ENCODE data around the gene ECSIT.
"Not testable (repeated sequence)": the region's sequence is repeated elsewhere in the genome, so short reads cannot be mapped to it uniquely, and the experiment has no call there.

Gene ECSIT

DNA sequence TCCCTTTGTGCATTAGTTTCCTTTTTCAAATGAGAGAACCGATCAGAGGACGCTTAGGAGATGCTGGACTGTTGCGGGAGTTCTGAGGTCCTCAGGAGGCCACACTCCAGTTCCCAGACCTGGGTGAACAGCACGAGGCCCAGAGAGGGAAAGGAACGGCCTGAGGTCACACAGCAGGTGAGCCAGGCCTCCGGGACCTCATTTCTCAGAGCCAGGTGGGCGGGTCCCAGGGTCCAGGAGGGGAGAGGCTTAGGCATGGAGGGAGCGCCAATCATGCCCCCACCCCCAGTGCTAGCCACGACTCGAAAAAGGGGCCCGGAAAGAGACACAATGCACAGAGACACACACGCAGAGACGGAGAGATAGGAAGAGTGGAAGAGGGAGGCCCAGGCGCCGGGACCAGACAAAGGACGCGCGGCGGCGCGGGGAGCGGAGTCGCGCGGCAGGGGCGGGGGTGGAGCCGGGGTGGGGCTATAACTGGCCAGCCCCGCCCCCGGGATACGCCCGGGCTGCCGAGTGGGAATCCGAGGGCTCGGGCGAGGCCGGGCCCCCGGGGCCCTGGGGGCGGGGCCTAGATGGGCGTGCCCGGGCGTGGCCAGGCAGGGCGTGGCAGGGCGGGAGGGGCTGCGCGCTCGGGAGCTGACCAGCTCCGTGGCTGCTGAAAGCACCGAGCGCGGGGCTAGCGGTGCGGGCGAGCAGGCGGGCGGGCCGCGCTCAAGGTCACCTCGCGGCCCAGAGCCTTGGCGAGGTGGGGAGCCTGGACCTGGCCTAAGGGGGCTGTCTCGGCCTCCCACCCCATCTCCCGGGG is 49.6 kb downstream of the ECSIT start:
- Histone ChIP-seq H2BK5ac (ENCODE audit: low read depth, low read length, poor library complexity) (no peak overlapping the region), H2AFZ (ENCODE audit: insufficient read depth, low read length, poor library complexity) (no peak overlapping the region), H3K23ac (ENCODE audit: low read length) (no peak overlapping the region), H3K79me1 (ENCODE audit: low read length) (no peaks in the 10 kb centered on the region), H3K4me3 (ENCODE audit: low read depth, low read length) (no peak overlapping the region), H2BK120ac (ENCODE audit: insufficient read depth, low read length, poor library complexity) (no peak overlapping the region), H4K91ac (ENCODE audit: low read depth, low read length) (no peak overlapping the region), H3K4me2 (ENCODE audit: low read length) (no peak overlapping the region), H4K8ac (ENCODE audit: low read depth, low read length) (no peak overlapping the region), H3K79me2 (ENCODE audit: control insufficient read depth, insufficient read depth, low read length, poor library complexity) (no peaks in the 10 kb centered on the region), H3K4ac (ENCODE audit: low read depth, low read length) (no peak overlapping the region), H3K18ac (ENCODE audit: low read length) (no peak overlapping the region), H4K12ac (ENCODE audit: low read depth, low read length) (no peak overlapping the region), H3K14ac (ENCODE audit: low read length) (no peak overlapping the region), H3K9me3 (ENCODE audit: insufficient read depth, low read depth, low read length) (peaks cover 11% of the 10 kb centered on the region), H3K27me3 (ENCODE audit: insufficient read depth, low read length) (peaks cover 42% of the 10 kb centered on the region), H3K27ac (ENCODE audit: low read depth, low read length) (no peak overlapping the region), H3K9ac (ENCODE audit: low read length) (no peak overlapping the region), H2AK5ac (ENCODE audit: low read length) (no peak overlapping the region), H3K36me3 (ENCODE audit: control insufficient read depth in 1 of 2, insufficient read depth in 2 of 2, low read length in 2 of 2) (peaks cover 2 to 3% of the 10 kb centered on the region in 2 experiments), H3K4me1 (ENCODE audit: control insufficient read depth in 1 of 2, insufficient read depth in 2 of 2, low read length in 2 of 2) (peaks cover 8 to 10% of the 10 kb centered on the region in 2 experiments), H2BK12ac (ENCODE audit: low read length) (no peak overlapping the region)
- no CpG with 5 or more reads among the region's 62 CpGs for WGBS (ENCODE audit: extremely low coverage, insufficient coverage, insufficient read length)
- DNase-seq = peak in 1 of 2 donors; percentile 49

DNA sequence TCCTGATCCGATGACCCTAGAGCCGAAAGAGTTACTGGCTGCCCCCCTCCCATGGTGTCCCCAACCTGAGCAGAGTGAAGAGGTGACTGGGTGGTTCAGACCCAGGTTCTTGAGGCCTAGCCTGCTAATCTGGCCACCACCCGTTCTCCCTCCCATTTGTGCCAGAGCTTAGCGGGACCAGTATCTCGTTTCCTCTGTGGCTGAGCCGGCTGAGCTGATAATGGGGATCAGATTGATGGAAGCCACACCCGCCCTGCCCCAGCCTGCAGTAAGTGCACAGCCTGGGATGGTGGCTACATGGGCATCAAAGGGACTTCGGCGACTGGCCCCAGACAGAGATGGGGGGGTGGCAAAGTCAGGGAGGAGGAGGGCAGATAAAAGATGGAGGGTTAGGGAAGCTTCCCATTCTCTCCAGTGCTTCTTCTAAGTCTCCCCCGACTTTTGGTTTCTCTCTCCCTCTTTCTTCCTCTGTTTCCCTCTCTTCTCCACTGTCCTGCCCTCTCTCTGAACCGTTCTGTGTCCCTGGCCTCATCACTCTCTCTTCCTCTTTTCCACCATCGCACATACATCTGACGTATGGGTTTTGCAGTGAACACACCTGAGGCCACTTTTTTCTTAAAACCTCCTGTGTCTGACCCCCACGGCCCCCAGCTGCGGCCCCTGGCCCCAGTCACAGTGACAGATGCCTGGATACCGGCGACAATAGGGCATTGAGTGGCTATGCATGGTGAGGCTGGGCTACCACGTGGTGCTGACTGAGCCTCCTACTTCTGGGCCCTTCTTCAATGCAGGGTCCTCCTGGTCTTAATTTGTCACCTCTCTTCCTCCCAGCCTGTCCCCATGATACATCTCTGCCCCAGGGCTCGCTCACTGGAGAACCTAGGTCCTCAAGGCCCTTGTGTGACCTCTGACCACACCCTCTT is 50.5 kb downstream of the ECSIT start:
- Histone ChIP-seq H3K79me2 (ENCODE audit: control insufficient read depth, insufficient read depth, low read length, poor library complexity) (no peaks in the 10 kb centered on the region), H3K14ac (ENCODE audit: low read length) (no peak overlapping the region), H2BK5ac (ENCODE audit: low read depth, low read length, poor library complexity) (no peak overlapping the region), H3K9me3 (ENCODE audit: insufficient read depth, low read depth, low read length) (peaks cover 11% of the 10 kb centered on the region), H2BK120ac (ENCODE audit: insufficient read depth, low read length, poor library complexity) (no peak overlapping the region), H3K4ac (ENCODE audit: low read depth, low read length) (no peak overlapping the region), H3K23ac (ENCODE audit: low read length) (no peak overlapping the region), H3K4me1 (ENCODE audit: control insufficient read depth in 1 of 2, insufficient read depth in 2 of 2, low read length in 2 of 2) (peaks cover 8 to 10% of the 10 kb centered on the region in 2 experiments), H3K4me3 (ENCODE audit: low read depth, low read length) (no peak overlapping the region), H2BK12ac (ENCODE audit: low read length) (no peak overlapping the region), H3K27ac (ENCODE audit: low read depth, low read length) (no peak overlapping the region), H4K8ac (ENCODE audit: low read depth, low read length) (no peak overlapping the region), H2AK5ac (ENCODE audit: low read length) (no peak overlapping the region), H2AFZ (ENCODE audit: insufficient read depth, low read length, poor library complexity) (no peak overlapping the region), H3K36me3 (ENCODE audit: control insufficient read depth in 1 of 2, insufficient read depth in 2 of 2, low read length in 2 of 2) (no peaks in the 10 kb centered on the region), H4K91ac (ENCODE audit: low read depth, low read length) (no peak overlapping the region), H3K9ac (ENCODE audit: low read length) (no peak overlapping the region), H3K79me1 (ENCODE audit: low read length) (no peaks in the 10 kb centered on the region), H3K4me2 (ENCODE audit: low read length) (no peak overlapping the region), H4K12ac (ENCODE audit: low read depth, low read length) (no peak overlapping the region), H3K18ac (ENCODE audit: low read length) (no peak overlapping the region), H3K27me3 (ENCODE audit: insufficient read depth, low read length) (peaks cover 42% of the 10 kb centered on the region)
- WGBS (ENCODE audit: extremely low coverage, insufficient coverage, insufficient read length) = no CpG with 5 or more reads among the region's 19 CpGs
- no peak for DNase-seq

GRCh38 chr19:11475861-11476260 is 53.1 kb downstream of the ECSIT start:
- H2BK5ac ChIP-seq (ENCODE audit: low read depth, low read length, poor library complexity) = no peak overlapping the region
- no peak for DNase-seq
- no peak overlapping the region for H4K91ac ChIP-seq (ENCODE audit: low read depth, low read length)
- H3K36me3 ChIP-seq (ENCODE audit: control insufficient read depth in 1 of 2, insufficient read depth in 2 of 2, low read length in 2 of 2) = no peaks in the 10 kb centered on the region
- WGBS (ENCODE audit: extremely low coverage, insufficient coverage, insufficient read length) = no CpG with 5 or more reads among the region's 8 CpGs
- H2AK5ac ChIP-seq (ENCODE audit: low read length) = no peak overlapping the region
- H3K79me1 ChIP-seq (ENCODE audit: low read length) = no peaks in the 10 kb centered on the region
- H3K23ac ChIP-seq (ENCODE audit: low read length) = no peak overlapping the region
- H3K4me2 ChIP-seq (ENCODE audit: low read length) = no peak overlapping the region
- no peak overlapping the region for H4K8ac ChIP-seq (ENCODE audit: low read depth, low read length)
- H3K18ac ChIP-seq (ENCODE audit: low read length) = no peak overlapping the region
- no peak overlapping the region for H2AFZ ChIP-seq (ENCODE audit: insufficient read depth, low read length, poor library complexity)
- no peak overlapping the region for H2BK12ac ChIP-seq (ENCODE audit: low read length)
- H3K27ac ChIP-seq (ENCODE audit: low read depth, low read length) = no peak overlapping the region
- no peak overlapping the region for H3K14ac ChIP-seq (ENCODE audit: low read length)
- no peak overlapping the region for H3K9ac ChIP-seq (ENCODE audit: low read length)
- H3K27me3 ChIP-seq (ENCODE audit: insufficient read depth, low read length) = peaks cover 25% of the 10 kb centered on the region
- no peaks in the 10 kb centered on the region for H3K79me2 ChIP-seq (ENCODE audit: control insufficient read depth, insufficient read depth, low read length, poor library complexity)
- peaks cover 4% of the 10 kb centered on the region for H3K9me3 ChIP-seq (ENCODE audit: insufficient read depth, low read depth, low read length)
- no peaks in the 10 kb centered on the region for H3K4me1 ChIP-seq (ENCODE audit: control insufficient read depth in 1 of 2, insufficient read depth in 2 of 2, low read length in 2 of 2)
- H2BK120ac ChIP-seq (ENCODE audit: insufficient read depth, low read length, poor library complexity) = no peak overlapping the region
- H4K12ac ChIP-seq (ENCODE audit: low read depth, low read length) = no peak overlapping the region
- no peak overlapping the region for H3K4ac ChIP-seq (ENCODE audit: low read depth, low read length)
- H3K4me3 ChIP-seq (ENCODE audit: low read depth, low read length) = no peak overlapping the region

DNA sequence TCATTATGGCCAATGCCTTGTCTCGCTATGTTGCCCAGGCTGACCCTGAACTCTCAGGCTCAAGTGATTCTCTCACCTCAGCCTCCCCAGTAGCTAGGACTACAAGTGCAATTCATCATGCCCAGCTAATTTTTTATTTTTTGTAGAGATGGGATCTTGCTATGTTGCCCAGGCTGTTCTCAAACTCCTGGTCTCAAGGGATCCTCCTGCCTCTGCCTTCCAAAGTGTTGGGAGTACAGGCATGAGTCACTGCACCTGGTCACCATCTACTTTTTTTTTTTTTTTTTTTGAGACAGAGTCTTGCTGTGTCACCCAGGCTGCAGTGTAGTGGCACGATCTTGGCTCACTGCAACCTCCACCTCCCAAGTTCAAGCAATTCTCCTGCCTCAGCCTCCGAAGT is 53.6 kb downstream of the ECSIT start:
- H3K9ac ChIP-seq (ENCODE audit: low read length); H3K79me1 ChIP-seq (ENCODE audit: low read length); H3K4me3 ChIP-seq (ENCODE audit: low read depth, low read length); H3K4me1 ChIP-seq (ENCODE audit: control insufficient read depth in 1 of 2, insufficient read depth in 2 of 2, low read length in 2 of 2); H2AK5ac ChIP-seq (ENCODE audit: low read length); H3K9me3 ChIP-seq (ENCODE audit: insufficient read depth, low read depth, low read length); H2BK5ac ChIP-seq (ENCODE audit: low read depth, low read length, poor library complexity); H3K4ac ChIP-seq (ENCODE audit: low read depth, low read length); H3K14ac ChIP-seq (ENCODE audit: low read length); H3K18ac ChIP-seq (ENCODE audit: low read length); H3K79me2 ChIP-seq (ENCODE audit: control insufficient read depth, insufficient read depth, low read length, poor library complexity); H3K23ac ChIP-seq (ENCODE audit: low read length); H4K91ac ChIP-seq (ENCODE audit: low read depth, low read length); H2BK120ac ChIP-seq (ENCODE audit: insufficient read depth, low read length, poor library complexity); H3K4me2 ChIP-seq (ENCODE audit: low read length); H3K27ac ChIP-seq (ENCODE audit: low read depth, low read length); H4K12ac ChIP-seq (ENCODE audit: low read depth, low read length); H2BK12ac ChIP-seq (ENCODE audit: low read length); H4K8ac ChIP-seq (ENCODE audit: low read depth, low read length); H3K36me3 ChIP-seq (ENCODE audit: control insufficient read depth in 1 of 2, insufficient read depth in 2 of 2, low read length in 2 of 2); H2AFZ ChIP-seq (ENCODE audit: insufficient read depth, low read length, poor library complexity): not testable (repeated sequence)
- WGBS (ENCODE audit: extremely low coverage, insufficient coverage, insufficient read length) = no CpG with 5 or more reads among the region's 3 CpGs
- DNase-seq = peak in 1 of 2 donors; percentile 45
- H3K27me3 ChIP-seq (ENCODE audit: insufficient read depth, low read length) = peaks cover 21% of the 10 kb centered on the region

Data from trophoblast cell (in vitro differentiated cells and primary cell).